CD4-positive, alpha-beta T cell (primary cell): Measurements from ENCODE around the gene PCED1B. TPM values are rescaled to one million over a fixed set of nuclear protein-coding genes. Genes with fewer than 3 reads are reported as not detected.
A peak's percentile ranks its signal among the peaks of the same experiment; 100 is the strongest.
"Not testable (repeated sequence)": the region's sequence is repeated elsewhere in the genome, so short reads cannot be mapped to it uniquely, and the experiment has no call there.

Experiments used
- ATAC-seq: fragments of 200-7000 bp; cut with Tn5 transposase; one replicate; pipeline ENCODE4 v1.10.0; 2022; ENCODE audit warnings: mild to moderate bottlenecking; ENCODE audit not compliant: poor library complexity
- CTCF ChIA-PET: fragments of 350-600 bp; sonication (Branson Sonifier 250); formaldehyde crosslinking; loops from one replicate; lab custom pipeline; 2021; ENCODE audit warnings: antibody characterized with exemption, inconsistent platforms; lab: Charles Lee
- POLR2A ChIA-PET: fragments of 350-600 bp; sonication (Branson Sonifier 250); formaldehyde crosslinking; loops from one replicate; lab custom pipeline; 2021; ENCODE audit warnings: antibody characterized with exemption, inconsistent platforms; lab: Charles Lee
- DNase-seq, 14 experiments: peaks; one replicate each; pipeline ENCODE4 v3.0.0-alpha.2; 2013 to 2020; ENCODE audit warnings: mixed read lengths in 2 of 14
- H3K27ac ChIP-seq, 2 donors: one replicate each; pipeline versions ENCODE4 v1.5.1 to v1.7.0; 2013; ENCODE audit warnings: low read length in 2 of 2, low read depth in 1 of 2, mild to moderate bottlenecking in 1 of 2
- H3K27me3 ChIP-seq, 2 experiments: 1 replicate in 1 of 2; 2 replicates in 1 of 2; pipeline versions ENCODE4 v1.6.1 to v1.7.0; 2013; ENCODE audit warnings: low read length in 2 of 2, control low read depth in 1 of 2, mild to moderate bottlenecking in 1 of 2, moderate library complexity in 1 of 2; ENCODE audit not compliant: insufficient read depth in 2 of 2, control insufficient read depth in 1 of 2
- H3K36me3 ChIP-seq: one replicate; pipeline ENCODE4 v1.6.1; 2013; ENCODE audit warnings: low read length, control low read depth; ENCODE audit not compliant: insufficient read depth
- H3K4me1 ChIP-seq: one replicate; pipeline ENCODE4 v1.6.1; 2013; ENCODE audit warnings: low read length, control low read depth; ENCODE audit not compliant: insufficient read depth
- H3K4me3 ChIP-seq: one replicate; pipeline ENCODE4 v1.5.1; 2013; ENCODE audit warnings: mild to moderate bottlenecking, low read length, moderate library complexity
- H3K9me3 ChIP-seq, 2 experiments: 1 replicate in 1 of 2; 2 replicates in 1 of 2; pipeline versions ENCODE4 v1.6.1 to v1.7.0; 2013; ENCODE audit warnings: low read length in 2 of 2, mild to moderate bottlenecking in 2 of 2, control low read depth in 1 of 2, moderate library complexity in 1 of 2; ENCODE audit not compliant: control insufficient read depth in 1 of 2, insufficient read depth in 1 of 2
- H3K27ac Mint-ChIP-seq: one replicate; pipeline ENCODE4 v1.8.0; 2020; ENCODE audit warnings: mixed read lengths
- H3K27me3 Mint-ChIP-seq: one replicate; pipeline ENCODE4 v1.8.0; 2021; ENCODE audit warnings: mixed read lengths
- H3K36me3 Mint-ChIP-seq: one replicate; pipeline ENCODE4 v1.8.0; 2021; ENCODE audit warnings: low read depth, mixed read lengths
- H3K4me1 Mint-ChIP-seq: one replicate; pipeline ENCODE4 v1.8.0; 2021; ENCODE audit warnings: low read depth, mixed read lengths
- H3K4me3 Mint-ChIP-seq: one replicate; pipeline ENCODE4 v1.8.0; 2020; ENCODE audit warnings: mild to moderate bottlenecking, mixed read lengths
- H3K9me3 Mint-ChIP-seq: one replicate; pipeline ENCODE4 v1.8.0; 2020; ENCODE audit warnings: mixed read lengths
- CTCF ChIP-seq: fragments of 200-600 bp; IDR thresholded peaks from one replicate; pipeline ENCODE4 v1.8.0; 2022; ENCODE audit warnings: antibody characterized with exemption, mild to moderate bottlenecking
- intact Hi-C, 2 experiments: fragments of 100-400 bp; cut with DNase I in 1 of 2; cut with micrococcal nuclease in 1 of 2; formaldehyde crosslinking; loops; one replicate each; pipeline versions ENCODE4 v1.15.1 to v1.9.0; 2023 to 2025; cut with DNase I, micrococcal nuclease
- total RNA-seq, 174 experiments: library from RNA in 2 of 174; stranded (reverse) in 2 of 174; gene quantifications; one replicate each; pipeline ENCODE4 v1.2.3 and lab custom pipeline; 2021 to 2026

The PCED1B gene
- total RNA-seq, 2 experiments from 2014 or later: 18.7 to 20.0 TPM

GRCh38 chr12:47214001-47214619, 134.7 kb downstream of the PCED1B start:
- Mint-ChIP-seq H3K27me3 (no peaks in the 10 kb centered on the region), H3K36me3 (peaks cover 79% of the 10 kb centered on the region), H3K27ac (peak overlapping the region; percentile 96), H3K4me1 (peaks cover 79% of the 10 kb centered on the region), H3K9me3 (no peaks in the 10 kb centered on the region), H3K4me3 (peak overlapping the region; percentile 99)
- intact Hi-C loops: loop anchor here in 1 of 2 experiments (2.0 kb wide), 2 partner anchors 63 to 133 kb away; no protein-coding TSS in a partner anchor
- no peak for TF ChIP-seq CTCF
- Histone ChIP-seq H3K4me3 (peak overlapping the region; percentile 71), H3K27ac (peak overlapping the region; percentile 43 to 71), H3K36me3 (peaks cover 15% of the 10 kb centered on the region), H3K4me1 (peaks cover 32% of the 10 kb centered on the region), H3K9me3 (no peaks in the 10 kb centered on the region), H3K27me3 (no peaks in the 10 kb centered on the region)
- DNase-seq (no peak), ATAC-seq (no peak)
- POLR2A ChIA-PET: interaction anchor here (0.7 to 7.2 kb wide), 19 partner anchors 11 to 1224 kb away, joined by 3 to 61 read pairs (median 4); partner anchors contain the start of genes AMIGO2 and PCED1B
- CTCF ChIA-PET: interaction anchor here (1.2 to 3.0 kb wide), 4 partner anchors 11 to 184 kb away, joined by 3 to 14 read pairs (median 6); no protein-coding TSS in a partner anchor

- POLR2A ChIA-PET: interaction anchor here (0.6 to 7.2 kb wide), 19 partner anchors 7 to 844 kb away, joined by 3 to 96 read pairs (median 7); partner anchors contain the start of genes AMIGO2 and PCED1B
- H3K27ac Mint-ChIP-seq: peak overlapping the region; percentile 96
- no peaks in the 10 kb centered on the region for H3K27me3 Mint-ChIP-seq
- Histone ChIP-seq H3K9me3 (no peaks in the 10 kb centered on the region), H3K36me3 (peaks cover 8% of the 10 kb centered on the region), H3K27me3 (no peaks in the 10 kb centered on the region), H3K4me3 (peak overlapping the region; percentile 71), H3K4me1 (peaks cover 30% of the 10 kb centered on the region), H3K27ac (peak overlapping the region; percentile 43 to 68)
- CTCF ChIA-PET: interaction anchor here (1.1 to 1.5 kb wide), 3 partner anchors 12 to 21 kb away, joined by 3 to 8 read pairs (median 4); no protein-coding TSS in a partner anchor
- DNase-seq: peak in 2 of 14 experiments; percentile 40 to 53
- H3K4me1 Mint-ChIP-seq: peaks cover 79% of the 10 kb centered on the region
- peaks cover 79% of the 10 kb centered on the region for H3K36me3 Mint-ChIP-seq
- intact Hi-C loops: loop anchor here (2.0 to 5.0 kb wide), 6 partner anchors 62 to 183 kb away; no protein-coding TSS in a partner anchor
- TF ChIP-seq CTCF: no peak
- H3K4me3 Mint-ChIP-seq: peak overlapping the region; percentile 99
- H3K9me3 Mint-ChIP-seq: no peaks in the 10 kb centered on the region
- ATAC-seq: no peak
These were observed 135.3 kb downstream of the PCED1B start for GRCh38 chr12:47214771-47215170.

GRCh38 chr12:47216150-47216677, 136.8 kb downstream of the PCED1B start:
- peaks cover 32% of the 10 kb centered on the region for H3K4me1 ChIP-seq

GRCh38 chr12:47217595-47217869, 138.1 kb downstream of the PCED1B start:
- Mint-ChIP-seq H3K36me3 (peaks cover 77% of the 10 kb centered on the region), H3K27ac (peak overlapping the region; percentile 96), H3K4me3 (peak overlapping the region; percentile 99), H3K4me1 (peaks cover 79% of the 10 kb centered on the region)
- H3K27me3 Mint-ChIP-seq, H3K9me3 Mint-ChIP-seq, H3K27me3 ChIP-seq, ATAC-seq, H3K9me3 ChIP-seq: not testable (repeated sequence)
- Histone ChIP-seq H3K27ac (peak overlapping the region; percentile 31 to 68), H3K4me3 (peak overlapping the region; percentile 71), H3K4me1 (peaks cover 39% of the 10 kb centered on the region), H3K36me3 (peaks cover 15% of the 10 kb centered on the region)
- DNase-seq: peak in 6 of 14 experiments; percentile 30 to 60 (median 40)
- ChIA-PET POLR2A (interaction anchor here (1.2 to 7.2 kb wide), 11 partner anchors 9 to 180 kb away, joined by 3 to 96 read pairs (median 9); partner anchors contain the start of genes AMIGO2 and PCED1B), CTCF (interaction anchor here (0.6 to 1.8 kb wide), 2 partner anchors 90 to 402 kb away, joined by 4 to 5 read pairs; no protein-coding TSS in a partner anchor)
- intact Hi-C loops: loop anchor here (5.0 kb wide), 4 partner anchors 90 to 180 kb away; no protein-coding TSS in a partner anchor

More at GRCh38 chr12:47216150-47216677, 136.8 kb downstream of the PCED1B start:
- H3K27ac Mint-ChIP-seq: peak overlapping the region; percentile 96
- H3K36me3 Mint-ChIP-seq: peaks cover 76% of the 10 kb centered on the region
- DNase-seq (peak; percentile 34 to 92 (median 64)), ATAC-seq (peak; percentile 57)
- no peaks in the 10 kb centered on the region for H3K27me3 ChIP-seq
- TF ChIP-seq CTCF: no peak
- H3K9me3 Mint-ChIP-seq: no peaks in the 10 kb centered on the region
- ChIA-PET POLR2A (interaction anchor here (0.8 to 7.2 kb wide), 28 partner anchors 8 to 946 kb away, joined by 3 to 96 read pairs (median 5); partner anchors contain the start of genes AMIGO2 and PCED1B), CTCF (interaction anchor here (0.6 to 1.2 kb wide), 5 partner anchors 8 to 1892 kb away, joined by 3 to 6 read pairs (median 4); no protein-coding TSS in a partner anchor)
- H3K27ac ChIP-seq: peak overlapping the region; percentile 43 to 68
- no peaks in the 10 kb centered on the region for H3K9me3 ChIP-seq
- H3K4me3 Mint-ChIP-seq: peak overlapping the region; percentile 99
- peaks cover 78% of the 10 kb centered on the region for H3K4me1 Mint-ChIP-seq
- intact Hi-C loops: loop anchor here (1.0 to 5.0 kb wide), 5 partner anchors 9 to 181 kb away; no protein-coding TSS in a partner anchor
- peak overlapping the region; percentile 71 for H3K4me3 ChIP-seq
- H3K36me3 ChIP-seq: peaks cover 6% of the 10 kb centered on the region
- no peaks in the 10 kb centered on the region for H3K27me3 Mint-ChIP-seq
